Nephron (organoid): ENCODE results near the gene PUSL1.

Experiments
- H3K27ac Mint-ChIP-seq, 3 experiments: 2 replicates each; pipeline ENCODE4 v1.8.0; 2020; ENCODE audit warnings: mixed read lengths in 3 of 3, mild to moderate bottlenecking in 2 of 3, moderate library complexity in 1 of 3
- H3K27me3 Mint-ChIP-seq: 2 replicates; pipeline ENCODE4 v1.8.0; 2021; ENCODE audit warnings: low read depth, mild to moderate bottlenecking, moderate library complexity, mixed read lengths
- H3K36me3 Mint-ChIP-seq: 2 replicates; pipeline ENCODE4 v1.8.0; 2020; ENCODE audit warnings: low read depth, mixed read lengths
- H3K4me1 Mint-ChIP-seq: 2 replicates; pipeline ENCODE4 v1.8.0; 2020; ENCODE audit warnings: mixed read lengths
- H3K4me3 Mint-ChIP-seq, 3 experiments: 2 replicates each; pipeline ENCODE4 v1.8.0; 2020; ENCODE audit warnings: mild to moderate bottlenecking in 3 of 3, mixed read lengths in 3 of 3, moderate library complexity in 2 of 3
- H3K9me3 Mint-ChIP-seq: 2 replicates; pipeline ENCODE4 v1.8.0; 2020; ENCODE audit warnings: mixed read lengths
- CTCF ChIP-seq, 3 experiments: fragments of 200-600 bp; sonication (generic); IDR thresholded peaks; one replicate each; pipeline ENCODE4 v1.5.0; 2021; ENCODE audit warnings: antibody characterized with exemption in 3 of 3; ENCODE audit not compliant: unreplicated experiment in 3 of 3

The PUSL1 gene

GRCh38 chr1:1322418-1322817 lies 14.0 kb downstream of the PUSL1 start:
- Mint-ChIP-seq H3K4me3 (peak overlapping the region; percentile 84 to 92 (median 90)), H3K9me3 (no peaks in the 10 kb centered on the region), H3K27ac (peak overlapping the region in 1 of 3 experiments; percentile 77), H3K4me1 (peaks cover 29% of the 10 kb centered on the region), H3K36me3 (peaks cover 8% of the 10 kb centered on the region), H3K27me3 (no peaks in the 10 kb centered on the region)
- TF ChIP-seq CTCF (IDR thresholded peaks at IDR 0.05; ENCODE audit: unreplicated experiment in 3 of 3), result no peak

- peak overlapping the region in 1 of 3 experiments; percentile 77 for H3K27ac Mint-ChIP-seq
- peaks cover 6% of the 10 kb centered on the region for H3K36me3 Mint-ChIP-seq
- H3K4me1 Mint-ChIP-seq, result peaks cover 26% of the 10 kb centered on the region
- no peak for TF ChIP-seq CTCF (IDR thresholded peaks at IDR 0.05; ENCODE audit: unreplicated experiment in 3 of 3)
- no peaks in the 10 kb centered on the region for H3K9me3 Mint-ChIP-seq
- H3K4me3 Mint-ChIP-seq, result peak overlapping the region; percentile 91 to 97 (median 92)
- no peaks in the 10 kb centered on the region for H3K27me3 Mint-ChIP-seq
Observed at GRCh38 chr1:1322952-1323351, 14.6 kb downstream of the PUSL1 start.

GRCh38 chr1:1324084-1324523 lies 15.7 kb downstream of the PUSL1 start:
- no peak for TF ChIP-seq CTCF (IDR thresholded peaks at IDR 0.05; ENCODE audit: unreplicated experiment in 3 of 3)
- Mint-ChIP-seq H3K36me3 (peaks cover 5% of the 10 kb centered on the region), H3K4me1 (peaks cover 21% of the 10 kb centered on the region), H3K4me3 (peak overlapping the region; percentile 34 to 91 (median 87)), H3K27me3 (no peaks in the 10 kb centered on the region), H3K27ac (no peak overlapping the region), H3K9me3 (no peaks in the 10 kb centered on the region)

GRCh38 chr1:1324524-1325287 lies 16.3 kb downstream of the PUSL1 start, which contains the start of the genes CPTP and INTS11:
Gene CPTP (plus strand): TSS chr1:1324802. CDS start chr1:1326911, 2,109 bp downstream.
Gene INTS11 (minus strand): TSS chr1:1324660. CDS start chr1:1324608, 52 bp downstream.
- no peak for TF ChIP-seq CTCF (IDR thresholded peaks at IDR 0.05; ENCODE audit: unreplicated experiment in 3 of 3)
- no peaks in the 10 kb centered on the region for H3K27me3 Mint-ChIP-seq
- peak within 1 kb of the TSS; percentile 90 to 97 (median 91) for H3K4me3 Mint-ChIP-seq
- H3K27ac Mint-ChIP-seq, result peak within 1 kb of the TSS in 2 of 3 experiments; percentile 48 to 77
- peaks cover under 1% of the 10 kb centered on the region for H3K36me3 Mint-ChIP-seq
- no peaks in the 10 kb centered on the region for H3K9me3 Mint-ChIP-seq
- peaks cover 18% of the 10 kb centered on the region for H3K4me1 Mint-ChIP-seq

GRCh38 chr1:1325288-1326074 lies 17.1 kb downstream of the PUSL1 start:
- H3K4me3 Mint-ChIP-seq, result peak overlapping the region; percentile 75 to 79 (median 77)
- no peaks in the 10 kb centered on the region for H3K27me3 Mint-ChIP-seq
- peaks cover 4% of the 10 kb centered on the region for H3K36me3 Mint-ChIP-seq
- no peak for TF ChIP-seq CTCF (IDR thresholded peaks at IDR 0.05; ENCODE audit: unreplicated experiment in 3 of 3)
- no peaks in the 10 kb centered on the region for H3K9me3 Mint-ChIP-seq
- peaks cover 21% of the 10 kb centered on the region for H3K4me1 Mint-ChIP-seq
- no peak overlapping the region for H3K27ac Mint-ChIP-seq
